Measurements from ENCODE around the gene RIOX2.

DNA sequence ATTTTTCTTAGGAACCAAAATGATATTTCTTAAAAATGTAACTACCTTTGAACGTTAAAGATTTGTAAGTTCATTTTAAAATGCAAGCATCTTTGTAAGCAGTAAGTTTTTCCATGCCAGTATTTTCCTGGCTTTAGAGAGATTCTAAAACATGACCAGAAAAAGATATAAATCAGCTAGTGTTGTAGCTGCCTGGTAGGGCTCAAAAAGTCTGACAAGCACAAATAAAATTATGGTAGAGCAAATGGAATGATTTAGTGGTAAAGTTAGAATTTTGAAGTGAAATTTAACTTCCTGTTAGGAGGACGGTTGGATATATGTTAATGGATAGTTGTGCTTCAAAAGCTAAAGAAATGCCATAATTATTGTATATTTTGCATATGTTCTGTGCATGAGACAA lies 33.2 kb upstream of the RIOX2 start:
- TF ChIP-seq EZH2 (IDR thresholded peaks at IDR 0.05; ENCODE audit: insufficient read depth, poor library complexity, severe bottlenecking) (no peak), EZH2phosphoT487 (IDR thresholded peaks at IDR 0.05; ENCODE audit: insufficient read depth, low read depth) (no peak)

All from GM23248 (cell line).